HEK293T (cell line): ENCODE measurements around the gene WDR1.

Experiments
- ARNT ChIP-seq: fragments of 450-650 bp; IDR thresholded peaks from 2 replicates; pipeline ENCODE4 v1.6.1; 2017; ENCODE audit warnings: mild to moderate bottlenecking
- BHLHE40 ChIP-seq: fragments of 450-650 bp; IDR thresholded peaks from 2 replicates; pipeline ENCODE4 v1.6.1; 2016; ENCODE audit warnings: mild to moderate bottlenecking, moderate library complexity, borderline replicate concordance
- FOXK2 ChIP-seq: fragments of 450-650 bp; IDR thresholded peaks from 2 replicates; pipeline ENCODE4 v1.6.1; 2016; ENCODE audit warnings: mild to moderate bottlenecking
- L3MBTL2 ChIP-seq: fragments of 450-650 bp; conservative IDR thresholded peaks from 2 replicates; pipeline ENCODE4 v1.6.1; 2016; ENCODE audit warnings: mild to moderate bottlenecking
- NFRKB ChIP-seq: fragments of 450-650 bp; IDR thresholded peaks from 2 replicates; pipeline ENCODE4 v1.6.1; 2016; ENCODE audit warnings: mild to moderate bottlenecking, moderate library complexity
- PKNOX1 ChIP-seq: fragments of 450-650 bp; IDR thresholded peaks from 2 replicates; pipeline ENCODE4 v1.6.1; 2016
- SP1 ChIP-seq: fragments of 450-650 bp; IDR thresholded peaks from 2 replicates; pipeline ENCODE4 v1.6.1; 2017
- SUZ12 ChIP-seq: fragments of 450-650 bp; IDR thresholded peaks from 2 replicates; pipeline ENCODE4 v1.6.1; 2016; ENCODE audit warnings: mild to moderate bottlenecking
- TARDBP ChIP-seq: fragments of 450-650 bp; IDR thresholded peaks from 2 replicates; pipeline ENCODE4 v1.6.1; 2016
- ZNF384 ChIP-seq: fragments of 450-650 bp; IDR thresholded peaks from 2 replicates; pipeline ENCODE4 v1.6.1; 2016

- no peak for TF ChIP-seq L3MBTL2
- no peak for TF ChIP-seq SP1
- TF ChIP-seq SUZ12: no peak
- no peak for TF ChIP-seq NFRKB
- TF ChIP-seq PKNOX1: no peak
- TF ChIP-seq TARDBP: no peak
- no peak for TF ChIP-seq ZNF384
- no peak for TF ChIP-seq FOXK2
- TF ChIP-seq BHLHE40: no peak
- no peak for TF ChIP-seq ARNT
Observed at GRCh38 chr4:10029403-10029802, 87.2 kb downstream of the WDR1 start.
